ENCODE measurements around the gene ZBTB40.

Gene ZBTB40, protein sequence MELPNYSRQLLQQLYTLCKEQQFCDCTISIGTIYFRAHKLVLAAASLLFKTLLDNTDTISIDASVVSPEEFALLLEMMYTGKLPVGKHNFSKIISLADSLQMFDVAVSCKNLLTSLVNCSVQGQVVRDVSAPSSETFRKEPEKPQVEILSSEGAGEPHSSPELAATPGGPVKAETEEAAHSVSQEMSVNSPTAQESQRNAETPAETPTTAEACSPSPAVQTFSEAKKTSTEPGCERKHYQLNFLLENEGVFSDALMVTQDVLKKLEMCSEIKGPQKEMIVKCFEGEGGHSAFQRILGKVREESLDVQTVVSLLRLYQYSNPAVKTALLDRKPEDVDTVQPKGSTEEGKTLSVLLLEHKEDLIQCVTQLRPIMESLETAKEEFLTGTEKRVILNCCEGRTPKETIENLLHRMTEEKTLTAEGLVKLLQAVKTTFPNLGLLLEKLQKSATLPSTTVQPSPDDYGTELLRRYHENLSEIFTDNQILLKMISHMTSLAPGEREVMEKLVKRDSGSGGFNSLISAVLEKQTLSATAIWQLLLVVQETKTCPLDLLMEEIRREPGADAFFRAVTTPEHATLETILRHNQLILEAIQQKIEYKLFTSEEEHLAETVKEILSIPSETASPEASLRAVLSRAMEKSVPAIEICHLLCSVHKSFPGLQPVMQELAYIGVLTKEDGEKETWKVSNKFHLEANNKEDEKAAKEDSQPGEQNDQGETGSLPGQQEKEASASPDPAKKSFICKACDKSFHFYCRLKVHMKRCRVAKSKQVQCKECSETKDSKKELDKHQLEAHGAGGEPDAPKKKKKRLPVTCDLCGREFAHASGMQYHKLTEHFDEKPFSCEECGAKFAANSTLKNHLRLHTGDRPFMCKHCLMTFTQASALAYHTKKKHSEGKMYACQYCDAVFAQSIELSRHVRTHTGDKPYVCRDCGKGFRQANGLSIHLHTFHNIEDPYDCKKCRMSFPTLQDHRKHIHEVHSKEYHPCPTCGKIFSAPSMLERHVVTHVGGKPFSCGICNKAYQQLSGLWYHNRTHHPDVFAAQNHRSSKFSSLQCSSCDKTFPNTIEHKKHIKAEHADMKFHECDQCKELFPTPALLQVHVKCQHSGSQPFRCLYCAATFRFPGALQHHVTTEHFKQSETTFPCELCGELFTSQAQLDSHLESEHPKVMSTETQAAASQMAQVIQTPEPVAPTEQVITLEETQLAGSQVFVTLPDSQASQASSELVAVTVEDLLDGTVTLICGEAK

GRCh38 chr1:22451702-22452480, at the start of gene ZBTB40:
Gene ZBTB40, plus strand, starts transcription at chr1:22451851. Its CDS starts 38,098 bp downstream, at chr1:22489949.
- DNase-seq: peak; percentile 55 to 92

DNA sequence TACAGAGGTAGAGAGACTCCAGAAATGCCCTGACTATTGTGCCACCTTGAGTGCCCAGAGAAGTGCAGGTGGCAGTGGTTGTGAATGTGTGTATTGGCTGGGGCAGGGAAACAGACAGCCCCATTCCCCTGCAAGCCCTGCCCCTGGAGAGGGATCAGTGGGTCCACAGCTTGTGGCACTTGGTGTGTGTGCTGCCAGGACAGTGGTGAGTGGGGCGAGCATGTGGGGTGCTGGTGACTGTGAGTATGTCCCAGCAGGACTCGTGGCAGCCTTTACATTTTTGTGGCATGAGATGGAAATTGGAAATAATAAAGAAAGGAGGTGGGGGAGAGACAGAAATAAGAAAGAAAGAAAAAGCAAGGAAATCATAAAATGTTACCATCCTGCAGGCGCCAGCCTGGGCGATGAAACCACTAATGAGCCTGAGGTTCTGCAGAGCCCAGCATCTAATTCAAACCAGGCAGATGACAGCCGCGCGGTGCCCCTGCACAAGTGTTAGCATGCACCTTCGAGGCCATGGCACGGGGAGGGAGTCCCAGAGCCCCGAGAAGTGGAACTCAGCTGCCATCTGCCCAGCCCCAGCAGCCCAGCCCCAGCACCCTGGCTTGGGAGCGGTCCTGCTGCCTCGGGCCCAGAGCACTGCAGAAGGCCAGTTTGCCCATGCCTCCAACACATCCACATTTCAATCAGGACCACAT, 49.1 kb upstream of the ZBTB40 start:
- DNase-seq: no peak

GRCh38 chr1:22404486-22404885, 47.2 kb upstream of the ZBTB40 start:
- no peak for DNase-seq

- no peak for DNase-seq
These were observed 44.7 kb upstream of the ZBTB40 start for GRCh38 chr1:22406722-22407495.

DNA sequence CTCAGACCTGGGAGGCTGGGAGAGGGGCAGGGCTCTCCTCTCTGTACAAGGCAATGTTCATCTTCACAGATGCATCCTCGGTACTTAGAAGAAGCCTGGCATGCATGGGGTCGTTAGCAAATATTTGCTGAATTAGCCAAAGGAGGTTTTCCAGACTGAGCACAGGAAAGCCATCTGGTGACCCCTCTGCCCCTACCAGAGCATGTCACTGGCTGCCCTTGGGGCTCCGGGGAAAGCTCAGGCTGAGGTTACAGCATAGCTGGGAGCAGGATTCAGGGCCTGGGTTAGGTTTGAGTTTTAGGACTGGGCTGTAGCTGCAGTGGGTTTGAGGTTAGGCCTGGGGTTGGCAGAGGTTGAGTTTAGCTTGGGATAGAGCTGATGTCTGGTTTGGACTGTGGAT, 43.4 kb upstream of the ZBTB40 start:
- no peak for DNase-seq

DNA sequence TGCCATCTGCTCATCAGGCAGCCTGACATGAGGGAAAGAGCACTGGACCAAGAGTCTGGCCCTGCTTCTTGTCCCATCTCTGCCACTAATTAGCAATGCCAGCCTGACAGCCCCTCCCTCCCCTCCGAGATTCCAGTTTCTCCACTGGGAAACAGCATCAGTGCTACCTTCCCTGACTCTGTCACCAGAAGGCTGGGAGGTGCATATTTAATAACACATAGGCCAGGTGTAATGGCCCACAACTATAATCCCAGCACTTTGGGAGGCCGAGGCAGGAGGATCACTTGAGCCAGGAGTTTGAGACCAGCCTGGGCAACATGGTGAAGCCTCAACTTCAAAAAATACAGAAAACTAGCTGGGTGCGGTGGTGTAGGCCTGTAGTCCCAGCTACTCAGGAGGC, 41.2 kb upstream of the ZBTB40 start:
- no peak for DNase-seq

- DNase-seq: no peak
These were observed 40.6 kb upstream of the ZBTB40 start for GRCh38 chr1:22410928-22411495.

DNA sequence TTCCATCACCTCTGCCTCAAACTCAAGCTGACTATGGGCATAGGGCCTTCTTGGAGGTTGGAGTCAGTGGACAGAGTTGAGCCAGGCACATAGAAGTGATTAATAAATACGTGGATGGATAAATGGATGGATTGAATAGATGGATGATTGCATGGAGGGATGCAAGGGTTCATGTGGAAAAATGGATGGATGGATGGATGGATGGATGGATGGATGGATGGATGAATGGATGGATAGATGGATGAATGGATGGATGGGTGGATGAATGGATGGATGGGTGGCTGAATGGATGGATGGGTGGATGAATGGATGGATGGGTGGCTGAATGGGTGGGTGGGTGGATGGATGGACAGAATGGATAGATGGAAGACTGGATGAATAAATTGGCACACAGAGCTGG, 40.1 kb upstream of the ZBTB40 start:
- no peak for DNase-seq

DNA sequence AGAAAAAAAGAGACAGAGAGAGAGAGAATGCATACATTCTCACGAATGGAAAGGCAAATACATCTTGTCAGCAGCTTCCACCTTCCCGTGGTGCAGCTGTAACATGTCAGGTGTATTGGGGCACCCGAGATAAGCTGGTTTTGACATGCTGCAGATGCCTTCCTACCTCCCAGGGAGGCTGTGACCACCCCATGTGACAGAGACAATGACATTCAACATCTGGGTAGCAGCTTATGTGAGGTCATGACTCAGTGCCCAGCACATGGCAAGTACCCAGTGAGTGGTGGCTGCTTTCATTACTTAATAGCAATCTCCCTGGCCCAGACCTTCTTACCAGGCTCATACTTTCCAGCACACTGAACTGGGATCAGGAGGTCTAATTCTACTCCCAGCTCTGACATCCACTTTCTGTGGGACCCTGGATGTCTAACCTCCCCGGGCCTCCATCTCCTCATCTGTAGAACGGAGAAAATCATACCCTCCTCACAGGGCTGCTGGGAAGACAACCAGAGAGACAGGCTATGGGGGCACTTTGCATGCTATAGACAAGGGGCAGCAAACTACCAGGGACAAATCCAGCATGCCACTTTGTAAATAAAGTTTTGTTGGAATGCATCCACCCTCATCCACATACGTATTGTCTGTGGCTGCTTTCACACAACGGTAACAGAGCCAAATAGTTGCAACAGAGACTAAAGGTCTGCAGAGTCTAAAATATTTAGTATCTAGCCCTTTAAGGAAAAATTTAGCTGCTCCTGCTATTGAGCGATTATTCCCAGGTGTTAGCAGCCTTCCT, 38.5 kb upstream of the ZBTB40 start:
- no peak for DNase-seq

- no peak for DNase-seq
These were observed 37.9 kb upstream of the ZBTB40 start for GRCh38 chr1:22413799-22414198.

- no peak for DNase-seq
These were observed 37.4 kb upstream of the ZBTB40 start for GRCh38 chr1:22414244-22414751.

GRCh38 chr1:22415489-22415888, 36.2 kb upstream of the ZBTB40 start:
- DNase-seq: no peak

DNA sequence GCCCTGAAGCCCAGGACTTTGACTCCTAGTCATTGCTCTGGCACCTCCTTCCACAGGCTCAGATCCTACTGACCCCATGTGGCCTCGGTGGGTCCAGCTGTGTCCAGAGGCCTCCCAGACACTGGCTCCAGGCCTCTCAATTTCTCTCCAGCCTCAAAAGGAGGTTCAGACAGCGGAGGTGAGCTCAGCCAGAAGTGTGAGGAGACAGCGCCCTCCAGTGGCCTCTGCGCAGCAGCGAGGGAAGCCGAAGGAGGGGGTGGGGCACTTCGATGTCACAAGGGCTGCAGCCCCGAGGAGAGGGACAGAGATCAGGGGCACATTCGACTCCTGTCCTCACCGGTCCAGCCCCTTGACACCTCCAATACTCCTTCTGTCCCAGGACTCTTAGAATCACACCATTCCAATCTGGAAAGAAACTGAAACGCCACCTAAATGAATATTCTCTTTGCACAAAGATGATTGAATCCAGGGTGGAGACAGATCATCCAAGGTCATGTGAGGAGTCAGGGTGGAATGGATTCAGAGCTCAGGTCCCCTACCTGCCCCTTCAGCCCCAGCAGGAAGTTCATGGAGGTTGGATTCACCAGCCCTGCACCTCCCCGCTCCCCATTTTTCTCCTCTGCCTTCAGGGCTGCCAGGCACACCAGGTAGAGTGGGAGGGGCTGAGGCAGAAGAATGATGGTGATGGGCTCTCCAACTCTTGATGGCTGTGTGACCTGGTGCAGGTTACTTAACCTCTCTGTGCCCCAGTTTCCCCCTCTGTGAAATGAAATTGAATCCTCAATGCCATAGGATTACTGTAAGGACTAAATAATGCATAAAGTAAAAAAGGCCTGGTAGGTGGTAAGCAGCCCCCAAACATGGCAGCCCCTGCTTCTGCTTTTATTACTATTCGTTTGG, 34.8 kb upstream of the ZBTB40 start:
- DNase-seq: no peak

- no peak for DNase-seq
These were observed 34.2 kb upstream of the ZBTB40 start for GRCh38 chr1:22417466-22417865.

- no peak for DNase-seq
These were observed 33.3 kb upstream of the ZBTB40 start for GRCh38 chr1:22418312-22418711.

DNA sequence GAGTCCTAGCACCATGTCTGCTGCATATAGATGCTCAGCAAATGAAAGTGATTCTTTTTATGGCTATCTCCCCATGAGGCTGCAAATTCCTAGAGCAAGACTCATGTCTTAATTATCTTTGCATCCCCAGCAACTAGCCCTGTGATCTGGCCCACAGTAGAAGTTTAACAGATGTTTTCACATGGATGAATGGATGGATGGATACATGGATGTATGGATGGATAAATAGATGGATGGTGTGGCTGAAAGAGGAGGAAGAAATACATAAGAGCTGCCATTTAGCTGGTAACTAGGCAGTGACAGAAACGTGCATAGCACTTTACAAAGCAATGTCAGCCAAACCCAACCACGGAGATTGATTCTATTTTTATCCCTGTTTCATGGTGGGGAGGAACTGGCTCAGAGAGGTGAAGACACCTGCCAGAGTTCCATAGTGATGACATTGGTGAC, 32.7 kb upstream of the ZBTB40 start:
- no peak for DNase-seq

DNA sequence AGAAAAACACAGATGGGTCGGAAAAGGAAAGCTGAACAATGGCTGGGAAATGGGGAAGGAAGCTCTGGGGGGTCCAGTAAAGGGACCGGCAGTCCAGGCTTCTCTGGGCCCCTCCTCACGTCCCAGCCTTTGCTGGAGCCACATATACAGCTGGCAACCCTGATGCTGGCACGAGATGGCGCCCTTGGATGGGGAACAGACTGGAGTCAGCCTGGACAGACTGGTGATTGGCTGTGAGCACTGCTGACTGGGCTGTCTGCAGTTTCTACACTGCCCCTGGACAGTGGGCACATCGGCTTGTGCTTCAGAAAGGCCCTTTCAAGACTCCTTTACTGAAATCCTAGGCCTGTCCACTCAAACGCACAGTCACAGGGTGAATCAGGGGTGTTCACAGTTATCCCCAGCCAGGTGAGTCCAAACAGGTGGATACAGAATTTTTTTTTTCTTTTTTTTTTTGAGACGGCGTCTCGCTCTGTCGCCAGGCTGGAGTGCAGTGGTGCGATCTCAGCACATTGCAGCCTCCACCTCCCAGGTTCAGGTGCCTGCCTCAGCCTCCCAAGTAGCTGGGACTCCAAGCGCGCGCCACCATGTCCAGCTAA, 31.1 kb upstream of the ZBTB40 start:
- DNase-seq: no peak

- DNase-seq: no peak
These were observed 24.9 kb upstream of the ZBTB40 start for GRCh38 chr1:22426781-22427180.

Data from cerebellar nuclear complex (tissue), 1 donor.